ENCODE results near the gene PSMB7.

Gene PSMB7

DNA sequence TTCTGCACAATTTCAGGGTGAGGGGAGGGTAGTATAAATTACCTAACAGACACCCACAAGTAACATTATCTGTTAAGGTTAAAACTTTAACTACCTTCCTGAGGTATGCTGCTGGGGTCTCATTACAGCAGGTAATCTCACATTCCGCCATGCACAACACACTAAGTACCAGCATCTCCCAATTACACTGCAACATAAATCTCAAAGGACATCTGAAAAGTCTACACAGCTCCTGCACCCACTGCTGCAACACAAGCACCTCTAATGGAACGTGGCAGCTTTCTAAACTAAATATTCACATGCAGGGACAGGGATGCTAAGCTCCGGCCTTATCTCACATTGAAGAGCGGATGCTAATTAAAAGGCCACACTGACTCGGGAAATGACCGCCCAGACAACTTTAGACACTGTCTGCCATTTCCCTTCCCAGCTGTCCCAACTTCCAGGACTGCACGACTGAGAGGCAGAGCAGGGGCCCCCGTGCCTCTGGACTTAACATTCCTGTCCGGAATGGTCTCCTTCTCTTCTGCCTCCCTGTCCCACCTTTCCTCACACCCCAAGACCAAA, 45.9 kb downstream of the PSMB7 start:
- TF ChIP-seq, protein P1, sequence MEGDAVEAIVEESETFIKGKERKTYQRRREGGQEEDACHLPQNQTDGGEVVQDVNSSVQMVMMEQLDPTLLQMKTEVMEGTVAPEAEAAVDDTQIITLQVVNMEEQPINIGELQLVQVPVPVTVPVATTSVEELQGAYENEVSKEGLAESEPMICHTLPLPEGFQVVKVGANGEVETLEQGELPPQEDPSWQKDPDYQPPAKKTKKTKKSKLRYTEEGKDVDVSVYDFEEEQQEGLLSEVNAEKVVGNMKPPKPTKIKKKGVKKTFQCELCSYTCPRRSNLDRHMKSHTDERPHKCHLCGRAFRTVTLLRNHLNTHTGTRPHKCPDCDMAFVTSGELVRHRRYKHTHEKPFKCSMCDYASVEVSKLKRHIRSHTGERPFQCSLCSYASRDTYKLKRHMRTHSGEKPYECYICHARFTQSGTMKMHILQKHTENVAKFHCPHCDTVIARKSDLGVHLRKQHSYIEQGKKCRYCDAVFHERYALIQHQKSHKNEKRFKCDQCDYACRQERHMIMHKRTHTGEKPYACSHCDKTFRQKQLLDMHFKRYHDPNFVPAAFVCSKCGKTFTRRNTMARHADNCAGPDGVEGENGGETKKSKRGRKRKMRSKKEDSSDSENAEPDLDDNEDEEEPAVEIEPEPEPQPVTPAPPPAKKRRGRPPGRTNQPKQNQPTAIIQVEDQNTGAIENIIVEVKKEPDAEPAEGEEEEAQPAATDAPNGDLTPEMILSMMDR (IDR thresholded peaks at IDR 0.05): no peak
- no peak for TF ChIP-seq ZFX (IDR thresholded peaks at IDR 0.05; ENCODE audit: borderline replicate concordance)
- H3K27ac ChIP-seq: no peak overlapping the region

DNA sequence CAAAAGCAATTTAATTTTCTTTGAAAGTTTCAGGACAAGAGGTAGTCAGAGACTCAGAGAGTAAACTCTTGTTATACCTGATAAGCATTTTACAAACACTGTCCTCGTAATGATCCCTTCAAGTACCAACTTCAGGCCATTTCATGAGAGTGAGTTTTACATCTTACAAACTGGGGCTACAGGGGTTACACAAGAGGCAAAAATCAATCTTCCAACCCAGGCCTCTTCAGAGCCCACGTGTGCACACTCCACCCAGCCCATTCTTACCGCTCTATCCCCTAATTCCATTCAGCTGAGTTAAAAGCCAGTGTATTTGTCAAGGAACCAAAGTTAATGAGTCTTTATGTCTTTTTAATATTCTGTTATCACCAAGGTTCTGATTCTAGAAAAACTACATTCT, 46.5 kb downstream of the PSMB7 start:
- H3K27ac ChIP-seq: no peak overlapping the region
- TF ChIP-seq, protein P1 (IDR thresholded peaks at IDR 0.05): no peak
- no peak for TF ChIP-seq ZFX (IDR thresholded peaks at IDR 0.05; ENCODE audit: borderline replicate concordance)

DNA sequence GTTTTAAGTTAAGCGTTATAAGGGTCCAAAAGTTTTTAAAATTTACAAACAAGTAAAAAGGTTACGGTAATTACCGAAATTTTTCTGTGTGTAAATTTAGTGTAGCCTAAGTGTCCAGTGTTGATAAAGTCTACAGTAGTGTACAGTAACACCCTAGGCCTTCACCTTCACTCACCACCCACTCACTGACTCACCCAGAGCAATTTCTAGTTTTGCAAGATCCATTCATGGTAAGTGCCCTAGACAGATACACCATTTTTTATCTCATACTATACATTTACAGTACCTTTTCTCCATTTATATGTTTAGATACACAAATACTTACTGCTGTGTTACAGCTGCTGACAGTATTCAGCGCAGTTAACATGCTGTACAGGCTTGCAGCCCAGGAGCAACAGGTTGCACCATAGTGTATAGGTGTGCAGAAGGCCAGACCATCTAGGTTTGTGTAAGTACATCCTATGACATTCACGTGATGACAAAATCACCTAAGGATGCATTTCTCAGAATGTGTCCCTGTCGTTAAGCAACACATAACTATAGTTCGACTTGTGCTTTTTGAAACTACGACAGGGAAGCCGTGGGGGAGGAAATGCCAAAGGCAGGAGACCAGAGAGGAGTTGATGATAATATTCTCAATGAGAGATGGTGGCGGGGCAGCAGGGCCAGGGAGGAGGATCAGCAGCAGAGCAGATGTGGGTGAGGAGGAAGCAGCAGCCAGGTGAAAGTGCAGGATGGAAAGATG, 48.6 kb downstream of the PSMB7 start:
- H3K27ac ChIP-seq: no peak overlapping the region
- TF ChIP-seq ZFX (IDR thresholded peaks at IDR 0.05; ENCODE audit: borderline replicate concordance): no peak
- TF ChIP-seq, protein P1 (IDR thresholded peaks at IDR 0.05): no peak

DNA sequence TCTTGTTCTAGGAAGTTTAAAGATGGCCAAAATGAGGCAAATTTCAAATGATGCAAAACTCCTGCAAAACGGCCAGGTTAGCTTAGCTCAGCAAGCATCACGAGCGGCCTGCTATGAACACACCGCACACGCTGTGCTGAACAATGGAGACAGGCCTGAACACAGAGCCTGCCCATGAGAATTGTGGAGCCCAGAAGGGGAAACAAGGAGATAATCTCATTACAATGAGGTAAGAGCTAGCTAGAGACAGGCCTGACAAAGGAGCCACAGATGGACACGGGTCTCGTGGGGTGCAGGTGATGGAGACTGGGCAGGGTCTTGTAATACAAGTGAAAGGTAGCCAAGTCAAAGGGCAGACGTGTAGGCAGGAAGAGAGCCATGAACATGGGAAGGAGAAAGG, 50.2 kb downstream of the PSMB7 start:
- TF ChIP-seq, protein P1 (IDR thresholded peaks at IDR 0.05): no peak
- no peak for TF ChIP-seq ZFX (IDR thresholded peaks at IDR 0.05; ENCODE audit: borderline replicate concordance)

DNA sequence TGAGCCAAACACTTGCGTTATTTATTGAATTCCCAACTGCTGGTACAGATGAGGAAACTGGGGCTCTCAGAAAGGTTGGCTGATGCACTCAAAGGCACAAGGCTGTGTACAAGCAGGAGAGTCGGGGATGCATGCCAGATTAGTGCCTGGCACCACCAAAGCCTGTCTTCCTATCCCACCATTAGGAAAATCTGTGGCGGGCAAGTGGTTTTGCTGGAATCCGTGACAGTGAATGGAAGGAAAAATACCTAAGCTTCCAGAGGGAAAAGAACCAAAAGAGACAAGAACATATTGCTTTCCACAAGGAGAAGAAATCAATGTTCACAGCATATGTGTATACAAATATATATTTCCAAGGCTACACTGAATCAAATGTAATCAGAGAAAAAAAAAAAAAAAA, 51.1 kb downstream of the PSMB7 start:
- H3K27ac ChIP-seq: no peak overlapping the region
- no peak for TF ChIP-seq ZFX (IDR thresholded peaks at IDR 0.05; ENCODE audit: borderline replicate concordance)
- TF ChIP-seq, protein P1 (IDR thresholded peaks at IDR 0.05): no peak

More for the DNA sequence above, 50.2 kb downstream of the PSMB7 start:
- no peak overlapping the region for H3K27ac ChIP-seq

DNA sequence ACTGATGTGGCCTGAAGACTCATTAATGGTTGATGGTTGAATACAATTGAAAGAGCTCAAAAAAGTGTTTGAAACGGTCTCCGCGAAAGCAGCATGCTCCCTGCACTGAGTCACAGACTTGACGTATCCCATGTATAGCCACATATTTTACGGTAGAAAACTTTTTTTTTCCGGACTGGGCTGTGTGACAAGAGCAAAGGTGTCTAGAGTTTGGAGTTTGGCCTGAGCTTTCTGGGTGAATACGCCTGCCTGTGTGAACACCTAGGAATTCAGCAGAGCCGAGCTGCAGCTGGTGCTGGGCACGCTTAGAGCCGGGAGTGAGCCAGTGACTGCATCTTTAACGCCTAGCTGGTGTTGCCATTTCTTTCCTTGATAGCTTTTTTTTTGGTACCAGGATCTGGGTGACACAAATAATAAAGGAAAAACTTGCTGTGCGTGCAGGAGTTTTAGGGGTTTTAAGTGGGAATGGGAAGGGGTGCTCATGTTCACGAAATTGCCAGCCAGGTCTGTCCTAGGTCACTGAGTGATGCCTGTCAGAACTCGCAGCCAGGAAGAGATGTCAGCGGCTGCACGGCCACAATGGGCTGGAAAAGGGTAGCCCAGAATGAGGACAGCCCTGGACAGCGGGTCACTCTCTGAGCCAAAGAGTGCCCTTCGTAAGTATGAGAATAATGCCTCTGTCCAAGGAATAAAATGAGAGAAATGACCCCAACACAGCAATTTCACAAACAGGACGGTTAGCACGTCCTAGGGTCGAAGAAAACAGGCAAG, 51.7 kb downstream of the PSMB7 start:
- H3K27ac ChIP-seq: no peak overlapping the region
- TF ChIP-seq, protein P1 (IDR thresholded peaks at IDR 0.05): no peak
- no peak for TF ChIP-seq ZFX (IDR thresholded peaks at IDR 0.05; ENCODE audit: borderline replicate concordance)

DNA sequence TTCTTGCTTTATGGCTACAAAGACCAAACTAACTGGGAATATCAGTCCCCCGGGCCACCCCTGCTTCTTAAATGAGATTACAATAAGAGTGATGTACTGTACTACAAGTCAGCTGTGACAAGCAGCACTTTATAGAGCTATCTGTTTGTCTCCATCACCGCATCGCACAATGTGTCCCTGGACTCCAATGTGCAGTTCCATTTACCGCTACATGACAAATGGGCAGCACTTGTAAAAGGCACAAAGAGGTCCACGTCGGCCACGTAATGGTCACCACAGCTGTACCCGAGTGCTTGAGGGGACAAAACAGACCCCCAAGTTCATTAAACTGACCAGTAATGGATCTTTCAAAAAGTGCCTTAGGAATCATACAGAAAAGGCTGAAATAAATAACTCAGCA, 54.1 kb downstream of the PSMB7 start:
- TF ChIP-seq, protein P1 (IDR thresholded peaks at IDR 0.05): no peak
- no peak for TF ChIP-seq ZFX (IDR thresholded peaks at IDR 0.05; ENCODE audit: borderline replicate concordance)
- no peak overlapping the region for H3K27ac ChIP-seq
